ENCODE results near the gene TLCD3B. TPM values are rescaled to one million over a fixed set of nuclear protein-coding genes. Genes with fewer than 3 reads are reported as not detected.
A peak's percentile ranks its signal among the peaks of the same experiment; 100 is the strongest.

The TLCD3B gene
- total RNA-seq, 1 experiment from 2014 or later = 0.47 TPM

DNA sequence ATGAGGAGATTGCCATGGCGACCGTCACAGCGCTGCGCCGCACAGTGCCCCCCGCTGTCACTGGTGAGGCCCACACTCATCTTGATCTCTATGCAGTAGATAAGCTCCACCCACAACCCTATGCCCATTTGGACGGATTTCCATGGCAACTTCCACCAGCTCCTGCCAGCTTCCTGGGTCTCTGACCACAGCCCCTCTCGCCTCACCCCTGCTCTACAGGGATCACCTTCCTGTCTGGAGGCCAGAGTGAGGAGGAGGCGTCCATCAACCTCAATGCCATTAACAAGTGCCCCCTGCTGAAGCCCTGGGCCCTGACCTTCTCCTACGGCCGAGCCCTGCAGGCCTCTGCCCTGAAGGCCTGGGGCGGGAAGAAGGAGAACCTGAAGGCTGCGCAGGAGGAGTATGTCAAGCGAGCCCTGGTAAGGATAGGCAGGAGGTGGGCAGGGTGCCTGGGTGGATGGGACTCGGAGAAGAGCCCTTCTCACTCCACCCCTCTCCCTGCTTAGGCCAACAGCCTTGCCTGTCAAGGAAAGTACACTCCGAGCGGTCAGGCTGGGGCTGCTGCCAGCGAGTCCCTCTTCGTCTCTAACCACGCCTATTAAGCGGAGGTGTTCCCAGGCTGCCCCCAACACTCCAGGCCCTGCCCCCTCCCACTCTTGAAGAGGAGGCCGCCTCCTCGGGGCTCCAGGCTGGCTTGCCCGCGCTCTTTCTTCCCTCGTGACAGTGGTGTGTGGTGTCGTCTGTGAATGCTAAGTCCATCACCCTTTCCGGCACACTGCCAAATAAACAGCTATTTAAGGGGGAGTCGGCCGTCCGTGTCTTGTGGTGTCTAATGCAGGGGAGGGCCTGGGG, 38.8 kb upstream of the TLCD3B start:
- peaks cover 51% of the 10 kb centered on the region for H3K79me2 ChIP-seq (ENCODE audit: low read length)
- H3F3A ChIP-seq (ENCODE audit: low read length, unreplicated experiment) = peaks cover 2% of the 10 kb centered on the region
- no peak overlapping the region for H3K4me3 ChIP-seq (ENCODE audit: low read length)
- H3K4me2 ChIP-seq (ENCODE audit: low read length) = peak overlapping the region; percentile 99; the same call in 1 of the 2 replicates
- H3K4me1 ChIP-seq (ENCODE audit: insufficient read depth, low read length) = peaks cover 19% of the 10 kb centered on the region; the same call in 1 of the 2 replicates
- CTCF ChIA-PET = no interaction called here
- TSS peak; percentile 2 for BruUV-seq (replicated peaks)
- no peak for DNase-seq
- H3K9me2 ChIP-seq (replicated peaks; ENCODE audit: low read length) = no peaks in the 10 kb centered on the region
- H3K9ac ChIP-seq (ENCODE audit: low read length) = no peak overlapping the region
- POLR2A ChIA-PET (ENCODE audit: unreplicated experiment) = no interaction called here
- no peaks in the 10 kb centered on the region for H3K9me3 ChIP-seq (ENCODE audit: low read length)
- TF ChIP-seq EZH2 (IDR thresholded peaks at IDR 0.05; ENCODE audit: low read length, unreplicated experiment) = no peak
- TF ChIP-seq EZH2phosphoT487 (IDR thresholded peaks at IDR 0.05; ENCODE audit: borderline replicate concordance, low read length) = no peak
- TF ChIP-seq, protein P1, sequence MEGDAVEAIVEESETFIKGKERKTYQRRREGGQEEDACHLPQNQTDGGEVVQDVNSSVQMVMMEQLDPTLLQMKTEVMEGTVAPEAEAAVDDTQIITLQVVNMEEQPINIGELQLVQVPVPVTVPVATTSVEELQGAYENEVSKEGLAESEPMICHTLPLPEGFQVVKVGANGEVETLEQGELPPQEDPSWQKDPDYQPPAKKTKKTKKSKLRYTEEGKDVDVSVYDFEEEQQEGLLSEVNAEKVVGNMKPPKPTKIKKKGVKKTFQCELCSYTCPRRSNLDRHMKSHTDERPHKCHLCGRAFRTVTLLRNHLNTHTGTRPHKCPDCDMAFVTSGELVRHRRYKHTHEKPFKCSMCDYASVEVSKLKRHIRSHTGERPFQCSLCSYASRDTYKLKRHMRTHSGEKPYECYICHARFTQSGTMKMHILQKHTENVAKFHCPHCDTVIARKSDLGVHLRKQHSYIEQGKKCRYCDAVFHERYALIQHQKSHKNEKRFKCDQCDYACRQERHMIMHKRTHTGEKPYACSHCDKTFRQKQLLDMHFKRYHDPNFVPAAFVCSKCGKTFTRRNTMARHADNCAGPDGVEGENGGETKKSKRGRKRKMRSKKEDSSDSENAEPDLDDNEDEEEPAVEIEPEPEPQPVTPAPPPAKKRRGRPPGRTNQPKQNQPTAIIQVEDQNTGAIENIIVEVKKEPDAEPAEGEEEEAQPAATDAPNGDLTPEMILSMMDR (conservative IDR thresholded peaks at IDR 0.05; ENCODE audit: low read depth, low read length) = no peak
- H4K20me1 ChIP-seq (ENCODE audit: low read length) = peaks cover 45% of the 10 kb centered on the region
- H3K27me3 ChIP-seq (ENCODE audit: low read length) = no peaks in the 10 kb centered on the region
- intact Hi-C loops (cut with micrococcal nuclease) = no loop called here
- no peak for ATAC-seq
- H3K36me3 ChIP-seq (ENCODE audit: low read depth, low read length) = peaks cover 58% of the 10 kb centered on the region
- no peak overlapping the region for H3K27ac ChIP-seq (ENCODE audit: low read length)
- no peak overlapping the region for H2AFZ ChIP-seq (ENCODE audit: low read length)

DNA sequence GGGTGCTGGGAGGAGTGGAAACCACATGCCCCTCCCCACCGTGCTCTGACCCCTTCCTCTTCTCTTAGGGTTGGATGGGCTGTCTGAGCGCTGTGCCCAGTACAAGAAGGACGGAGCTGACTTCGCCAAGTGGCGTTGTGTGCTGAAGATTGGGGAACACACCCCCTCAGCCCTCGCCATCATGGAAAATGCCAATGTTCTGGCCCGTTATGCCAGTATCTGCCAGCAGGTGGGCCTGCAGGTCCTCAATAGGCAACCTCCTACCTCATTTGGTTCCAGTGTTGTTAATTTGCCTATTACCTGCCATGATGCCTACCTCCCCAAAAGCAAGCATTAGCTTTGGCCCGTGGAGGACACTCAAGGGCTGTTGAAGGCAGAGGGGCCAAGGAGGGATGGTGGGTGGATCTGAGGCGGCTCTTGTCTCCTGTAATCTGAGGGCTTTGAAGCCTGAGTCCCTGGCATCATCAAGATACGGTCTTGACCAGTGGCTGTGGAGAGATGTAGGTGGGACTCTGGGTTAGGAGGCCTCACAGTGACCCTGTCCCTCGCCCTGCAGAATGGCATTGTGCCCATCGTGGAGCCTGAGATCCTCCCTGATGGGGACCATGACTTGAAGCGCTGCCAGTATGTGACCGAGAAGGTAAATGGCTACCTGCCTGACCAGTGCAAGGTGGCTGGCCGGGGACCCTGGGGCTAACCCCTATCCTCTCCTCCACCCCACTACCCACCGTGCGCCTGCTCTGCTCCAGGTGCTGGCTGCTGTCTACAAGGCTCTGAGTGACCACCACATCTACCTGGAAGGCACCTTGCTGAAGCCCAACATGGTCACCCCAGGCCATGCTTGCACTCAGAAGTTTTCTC, 37.9 kb upstream of the TLCD3B start:
- H3K9ac ChIP-seq (ENCODE audit: low read length) = no peak overlapping the region
- peak overlapping the region; percentile 99 for H3K4me2 ChIP-seq (ENCODE audit: low read length)
- peak overlapping the region; percentile 37; the same call in 1 of the 2 replicates for H3K4me3 ChIP-seq (ENCODE audit: low read length)
- H3K27me3 ChIP-seq (ENCODE audit: low read length) = no peaks in the 10 kb centered on the region
- BruUV-seq (replicated peaks) = no TSS peak
- H3K79me2 ChIP-seq (ENCODE audit: low read length) = peaks cover 60% of the 10 kb centered on the region
- H3K4me1 ChIP-seq (ENCODE audit: insufficient read depth, low read length) = peaks cover 23% of the 10 kb centered on the region; the same call in 1 of the 2 replicates
- no peaks in the 10 kb centered on the region for H3K9me2 ChIP-seq (replicated peaks; ENCODE audit: low read length)
- no peak overlapping the region for H2AFZ ChIP-seq (ENCODE audit: low read length)
- H4K20me1 ChIP-seq (ENCODE audit: low read length) = peaks cover 45% of the 10 kb centered on the region
- H3K9me3 ChIP-seq (ENCODE audit: low read length) = no peaks in the 10 kb centered on the region
- intact Hi-C loops (cut with micrococcal nuclease) = no loop called here
- ChIA-PET CTCF (no interaction called here), POLR2A (ENCODE audit: unreplicated experiment) (no interaction called here)
- H3F3A ChIP-seq (ENCODE audit: low read length, unreplicated experiment) = no peaks in the 10 kb centered on the region
- TF ChIP-seq, protein P1 (conservative IDR thresholded peaks at IDR 0.05; ENCODE audit: low read depth, low read length) = peak; percentile 66
- TF ChIP-seq EZH2 (IDR thresholded peaks at IDR 0.05; ENCODE audit: low read length, unreplicated experiment) = no peak
- TF ChIP-seq EZH2phosphoT487 (IDR thresholded peaks at IDR 0.05; ENCODE audit: borderline replicate concordance, low read length) = no peak
- H3K27ac ChIP-seq (ENCODE audit: low read length) = no peak overlapping the region
- H3K36me3 ChIP-seq (ENCODE audit: low read depth, low read length) = peaks cover 58% of the 10 kb centered on the region
- DNase-seq (peak; percentile 29), ATAC-seq (no peak)

All from PC-3 (cell line).